ENCODE data around the gene DPF3. TPM values are rescaled to one million over a fixed set of nuclear protein-coding genes. Genes with fewer than 3 reads are reported as not detected.

The DPF3 gene
- total and polyA plus RNA-seq, 2 donors (not counting 1 experiment from before 2014, with no cell fraction given): 3.4 to 10.2 TPM

DNA sequence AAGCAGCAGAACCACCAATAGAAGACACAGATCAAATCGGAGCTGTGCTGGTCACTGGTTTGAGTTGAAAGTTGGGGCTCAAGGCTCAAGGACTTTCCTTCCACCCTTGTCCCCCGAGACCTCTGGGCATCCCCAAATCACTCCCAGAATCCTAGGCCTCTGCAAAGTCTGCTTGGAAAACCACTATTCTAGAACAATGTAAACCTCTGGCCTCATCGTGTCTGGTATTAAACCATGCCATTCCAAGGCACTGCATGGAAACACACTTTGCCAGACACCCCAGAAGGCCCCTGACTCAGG is 288.0 kb downstream of the DPF3 start:
- ChIA-PET POLR2A (no interaction called here), CTCF (no interaction called here)
- no peaks in the 10 kb centered on the region for H3K36me3 ChIP-seq (replicated peaks in 1 of 2; ENCODE audit: control extremely low read depth in 1 of 2, control insufficient read depth in 1 of 2, extremely low read depth in 1 of 2, insufficient read depth in 2 of 2, low read length in 1 of 2)
- no peak overlapping the region for H3K27ac ChIP-seq (ENCODE audit: low read length in 2 of 2)
- H3K4me1 Mint-ChIP-seq: peaks cover 4% of the 10 kb centered on the region
- H3K9ac ChIP-seq (ENCODE audit: low read length): no peak overlapping the region
- H3K4me1 ChIP-seq (ENCODE audit: control insufficient read depth in 2 of 2, insufficient read depth in 2 of 2, low read length in 2 of 2): no peaks in the 10 kb centered on the region
- no peak overlapping the region for H3K4me3 Mint-ChIP-seq
- peaks cover 6% of the 10 kb centered on the region for H3K27me3 Mint-ChIP-seq
- ATAC-seq (ENCODE audit: low read depth): no peak
- H3K9me3 Mint-ChIP-seq (ENCODE audit: insufficient read depth): no peaks in the 10 kb centered on the region
- TF ChIP-seq, protein P1, sequence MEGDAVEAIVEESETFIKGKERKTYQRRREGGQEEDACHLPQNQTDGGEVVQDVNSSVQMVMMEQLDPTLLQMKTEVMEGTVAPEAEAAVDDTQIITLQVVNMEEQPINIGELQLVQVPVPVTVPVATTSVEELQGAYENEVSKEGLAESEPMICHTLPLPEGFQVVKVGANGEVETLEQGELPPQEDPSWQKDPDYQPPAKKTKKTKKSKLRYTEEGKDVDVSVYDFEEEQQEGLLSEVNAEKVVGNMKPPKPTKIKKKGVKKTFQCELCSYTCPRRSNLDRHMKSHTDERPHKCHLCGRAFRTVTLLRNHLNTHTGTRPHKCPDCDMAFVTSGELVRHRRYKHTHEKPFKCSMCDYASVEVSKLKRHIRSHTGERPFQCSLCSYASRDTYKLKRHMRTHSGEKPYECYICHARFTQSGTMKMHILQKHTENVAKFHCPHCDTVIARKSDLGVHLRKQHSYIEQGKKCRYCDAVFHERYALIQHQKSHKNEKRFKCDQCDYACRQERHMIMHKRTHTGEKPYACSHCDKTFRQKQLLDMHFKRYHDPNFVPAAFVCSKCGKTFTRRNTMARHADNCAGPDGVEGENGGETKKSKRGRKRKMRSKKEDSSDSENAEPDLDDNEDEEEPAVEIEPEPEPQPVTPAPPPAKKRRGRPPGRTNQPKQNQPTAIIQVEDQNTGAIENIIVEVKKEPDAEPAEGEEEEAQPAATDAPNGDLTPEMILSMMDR (IDR thresholded peaks at IDR 0.05): no peak
- no peak for TF ChIP-seq EZH2 (IDR thresholded peaks at IDR 0.05; ENCODE audit: borderline replicate concordance, insufficient read depth, low read depth, low read length, poor library complexity, severe bottlenecking)
- H3K27ac Mint-ChIP-seq: no peak overlapping the region
- WGBS (ENCODE audit: insufficient coverage): 90% methylated on average over 2 of the region's 3 CpGs
- intact Hi-C loops (cut with micrococcal nuclease): no loop called here
- H3K9me3 ChIP-seq (ENCODE audit: control extremely low read depth in 1 of 3, control insufficient read depth in 2 of 3, insufficient read depth in 1 of 3, low read length in 2 of 3): peaks cover 0 to 16% (median 0%) of the 10 kb centered on the region in 3 donors
- H3K4me3 ChIP-seq (ENCODE audit: control extremely low read depth in 1 of 5, extremely low read depth in 1 of 5, insufficient read depth in 1 of 5, low read depth in 2 of 5, low read length in 4 of 5): no peak overlapping the region
- H3K79me2 ChIP-seq (ENCODE audit: control insufficient read depth, insufficient read depth, low read length): no peaks in the 10 kb centered on the region
- no peaks in the 10 kb centered on the region for H4K20me1 ChIP-seq (ENCODE audit: control insufficient read depth, insufficient read depth, low read length, poor library complexity, severe bottlenecking)
- no peak for DNase-seq
- H2AFZ ChIP-seq (ENCODE audit: insufficient read depth, low read depth, low read length, poor library complexity, severe bottlenecking): no peak overlapping the region
- H3K4me2 ChIP-seq (replicated peaks; ENCODE audit: low read depth, low read length, poor library complexity, severe bottlenecking): no peak overlapping the region
- peaks cover 0 to 9% (median 1%) of the 10 kb centered on the region in 4 experiments for H3K27me3 ChIP-seq (replicated peaks in 1 of 4; ENCODE audit: control extremely low read depth in 1 of 4, control insufficient read depth in 3 of 4, insufficient read depth in 4 of 4, low read length in 3 of 4)

DNA sequence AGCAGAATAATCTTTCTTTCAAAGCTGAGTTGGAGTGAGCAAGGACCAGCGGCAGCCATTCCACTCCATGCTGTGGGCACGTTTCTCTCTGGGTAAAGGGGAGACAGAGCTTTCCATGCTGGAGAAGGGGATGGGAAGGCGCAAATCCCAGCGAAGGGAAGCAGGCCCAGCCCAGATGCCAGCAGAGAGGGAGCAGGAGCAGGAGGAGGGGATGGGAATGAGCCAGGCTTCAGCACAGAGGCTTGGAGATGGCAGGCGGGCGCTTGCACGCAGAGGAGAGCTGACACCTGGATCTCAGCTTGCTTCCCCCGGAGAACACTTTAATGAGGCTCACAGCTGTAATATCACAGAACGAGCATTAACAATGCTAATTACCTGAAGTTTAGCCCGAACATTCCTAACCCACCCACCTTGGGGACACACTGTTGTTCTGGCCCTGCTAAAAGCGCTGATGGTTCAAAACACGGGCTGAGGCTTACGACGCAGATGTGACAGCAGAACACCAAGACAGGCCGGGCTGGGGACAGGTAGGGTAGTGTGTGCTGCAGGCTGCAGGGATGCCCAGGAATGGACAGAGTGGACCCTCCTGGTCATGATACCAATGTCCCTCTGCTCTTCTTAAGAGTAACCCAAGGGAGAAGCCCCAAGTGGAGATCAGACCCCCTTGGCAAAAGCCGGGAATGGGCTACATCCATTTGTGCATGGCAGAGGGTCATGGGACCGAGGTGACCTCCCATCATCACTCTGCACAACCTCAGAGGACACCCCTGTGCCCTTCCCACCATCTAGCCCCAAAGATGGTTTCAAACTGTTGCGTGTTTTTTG is 288.6 kb downstream of the DPF3 start:
- Histone ChIP-seq H3K9ac (ENCODE audit: low read length) (no peak overlapping the region), H3K27ac (ENCODE audit: low read length in 2 of 2) (no peak overlapping the region), H4K20me1 (ENCODE audit: control insufficient read depth, insufficient read depth, low read length, poor library complexity, severe bottlenecking) (no peaks in the 10 kb centered on the region), H3K79me2 (ENCODE audit: control insufficient read depth, insufficient read depth, low read length) (no peaks in the 10 kb centered on the region), H3K9me3 (ENCODE audit: control extremely low read depth in 1 of 3, control insufficient read depth in 2 of 3, insufficient read depth in 1 of 3, low read length in 2 of 3) (peaks cover 0 to 13% (median 0%) of the 10 kb centered on the region in 3 donors), H3K4me3 (ENCODE audit: control extremely low read depth in 1 of 5, extremely low read depth in 1 of 5, insufficient read depth in 1 of 5, low read depth in 2 of 5, low read length in 4 of 5) (no peak overlapping the region), H3K36me3 (replicated peaks in 1 of 2; ENCODE audit: control extremely low read depth in 1 of 2, control insufficient read depth in 1 of 2, extremely low read depth in 1 of 2, insufficient read depth in 2 of 2, low read length in 1 of 2) (no peaks in the 10 kb centered on the region), H3K27me3 (replicated peaks in 1 of 4; ENCODE audit: control extremely low read depth in 1 of 4, control insufficient read depth in 3 of 4, insufficient read depth in 4 of 4, low read length in 3 of 4) (peaks cover 0 to 11% (median 1%) of the 10 kb centered on the region in 4 experiments), H3K4me2 (replicated peaks; ENCODE audit: low read depth, low read length, poor library complexity, severe bottlenecking) (no peak overlapping the region), H3K4me1 (ENCODE audit: control insufficient read depth in 2 of 2, insufficient read depth in 2 of 2, low read length in 2 of 2) (peaks cover 4 to 5% of the 10 kb centered on the region in 2 donors), H2AFZ (ENCODE audit: insufficient read depth, low read depth, low read length, poor library complexity, severe bottlenecking) (no peak overlapping the region)
- Mint-ChIP-seq H3K9me3 (ENCODE audit: insufficient read depth) (no peaks in the 10 kb centered on the region), H3K27me3 (peaks cover 8% of the 10 kb centered on the region), H3K27ac (no peak overlapping the region), H3K4me1 (peaks cover 8% of the 10 kb centered on the region), H3K4me3 (no peak overlapping the region)
- TF ChIP-seq, protein P1 (IDR thresholded peaks at IDR 0.05): no peak
- TF ChIP-seq EZH2 (IDR thresholded peaks at IDR 0.05; ENCODE audit: borderline replicate concordance, insufficient read depth, low read depth, low read length, poor library complexity, severe bottlenecking): no peak
- intact Hi-C loops (cut with micrococcal nuclease): no loop called here
- ATAC-seq (ENCODE audit: low read depth): no peak
- DNase-seq: no peak
- CTCF ChIA-PET: no interaction called here
- POLR2A ChIA-PET: no interaction called here
- WGBS (ENCODE audit: insufficient coverage): 93% methylated on average over 14 of the region's 18 CpGs

Measured in B cell (primary cell).